HepG2 (cell line): ENCODE measurements around the gene SHLD1. TPM values are rescaled to one million over a fixed set of nuclear protein-coding genes. Genes with fewer than 3 reads are reported as not detected.

ENCODE experiments used
- ARID5B ChIP-seq: IDR thresholded peaks from 2 replicates; pipeline ENCODE4 v1.4.0; 2020; ENCODE audit warnings: mild to moderate bottlenecking, missing genetic modification reagents
- BHLHE40 ChIP-seq: IDR thresholded peaks from 2 replicates; pipeline ENCODE4 v1.6.1; 2011; ENCODE audit warnings: low read length, improper control_type of control experiment
- CERS6 ChIP-seq: sonication (generic); formaldehyde crosslinking; IDR thresholded peaks from 2 replicates; pipeline ENCODE4 v1.5.0; 2020; ENCODE audit warnings: missing genetic modification reagents
- FOXP1 ChIP-seq, 2 experiments: fragments of 450-650 bp in 1 of 2; IDR thresholded peaks; 2 replicates each; pipeline ENCODE4 v1.6.1; 2017 to 2018; ENCODE audit warnings: antibody characterized with exemption in 1 of 2
- IKZF5 ChIP-seq: IDR thresholded peaks from 2 replicates; pipeline ENCODE4 v1.6.1; 2018; ENCODE audit warnings: missing genetic modification reagents, mild to moderate bottlenecking, missing compliant biosample characterization
- MAZ ChIP-seq, 2 experiments: sonication (generic) in 1 of 2; formaldehyde crosslinking in 1 of 2; IDR thresholded peaks; 2 replicates each; pipeline versions ENCODE4 v1.5.0 to v1.6.1; 2012 to 2020; ENCODE audit warnings: low read depth in 2 of 2, mild to moderate bottlenecking in 2 of 2, borderline replicate concordance in 1 of 2, improper control_type of control experiment in 1 of 2, low read length in 1 of 2, missing genetic modification reagents in 1 of 2, moderate library complexity in 1 of 2
- RORA ChIP-seq: sonication (generic); formaldehyde crosslinking; IDR thresholded peaks from 2 replicates; pipeline ENCODE4 v1.5.0; 2020; ENCODE audit warnings: mild to moderate bottlenecking, missing genetic modification reagents, moderate library complexity
- STAT5B ChIP-seq: sonication (generic); formaldehyde crosslinking; IDR thresholded peaks from 2 replicates; pipeline ENCODE4 v1.4.0; 2020; ENCODE audit warnings: missing genetic modification reagents
- ZBTB25 ChIP-seq: IDR thresholded peaks from 2 replicates; pipeline ENCODE4 v1.6.1; 2018; ENCODE audit warnings: missing genetic modification reagents
- ZFP62 ChIP-seq: sonication (generic); formaldehyde crosslinking; IDR thresholded peaks from 2 replicates; pipeline ENCODE4 v1.4.0; 2020; ENCODE audit warnings: missing genetic modification reagents
- ZMYM2 ChIP-seq: sonication (generic); formaldehyde crosslinking; IDR thresholded peaks from 2 replicates; pipeline ENCODE4 v1.8.0; 2022; ENCODE audit warnings: mild to moderate bottlenecking, missing genetic modification reagents
- ZMYM3 ChIP-seq: sonication (generic); formaldehyde crosslinking; IDR thresholded peaks from 2 replicates; pipeline ENCODE4 v1.5.1; 2020; ENCODE audit warnings: mild to moderate bottlenecking, missing genetic modification reagents
- ZNF121 ChIP-seq: sonication (generic); formaldehyde crosslinking; IDR thresholded peaks from 2 replicates; pipeline ENCODE4 v1.5.0; 2020; ENCODE audit warnings: mild to moderate bottlenecking, missing genetic modification reagents
- ZNF275 ChIP-seq: sonication (generic); formaldehyde crosslinking; IDR thresholded peaks from 2 replicates; pipeline ENCODE4 v1.8.0; 2022; ENCODE audit warnings: missing genetic modification reagents, mild to moderate bottlenecking, inconsistent platforms, borderline replicate concordance
- ZNF362 ChIP-seq: sonication (generic); formaldehyde crosslinking; IDR thresholded peaks from 2 replicates; pipeline ENCODE4 v1.4.0; 2020; ENCODE audit warnings: missing genetic modification reagents, mild to moderate bottlenecking, borderline replicate concordance
- ZSCAN9 ChIP-seq: IDR thresholded peaks from 2 replicates; pipeline ENCODE4 v1.6.1; 2016; ENCODE audit warnings: borderline replicate concordance
- polyA plus RNA-seq, 8 experiments: library from polyadenylated mRNA; depleted of rRNA in 3 of 8; stranded (reverse) in 7 of 8; unstranded in 1 of 8; fragments of >200 nt; fragmentation: Illumina TruSeq in 4 of 8; extraction: Trizol in 4 of 8; gene quantifications; 2 replicates each; pipeline versions ENCODE4 v1.2.1 to v1.2.3, GENCODE V29; 2011 to 2016; ENCODE audit warnings: low read depth in 4 of 8, missing spikeins in 1 of 8, mixed read lengths in 1 of 8; ENCODE audit not compliant: insufficient read depth in 1 of 8
- total RNA-seq, 5 experiments: library from RNA; depleted of rRNA; stranded (reverse); fragments of >200 nt; fragmentation: Illumina TruSeq; extraction: Trizol; gene quantifications; 2 replicates each; pipeline ENCODE4 v1.2.3, GENCODE V29; 2016; ENCODE audit warnings: low read depth in 1 of 5

SHLD1 gene
- total and polyA plus RNA-seq, 2 of the 13 experiments (the other 11 are each of a cell fraction or from before 2014, with no cell fraction given), result 8.9 to 10.0 TPM

GRCh38 chr20:5796331-5797040, 46.3 kb downstream of the SHLD1 start (continued):
- TF ChIP-seq BHLHE40 (no peak), ZNF275 (CRISPR knock-in tag) (no peak), ZMYM3 (CRISPR knock-in tag) (peak; percentile 76), CERS6 (CRISPR knock-in tag) (no peak), ZNF362 (peak; percentile 93), STAT5B (CRISPR knock-in tag) (no peak), RORA (CRISPR knock-in tag) (no peak), ZFP62 (CRISPR knock-in tag) (no peak), ZBTB25 (CRISPR knock-in tag) (no peak), ARID5B (CRISPR knock-in tag) (0 out of 2 replicates have a peak, but pooled peaks have one; percentile 7), MAZ (IDR thresholded peaks at IDR 0.05; ENCODE audit: borderline replicate concordance, low read depth, low read length) (no peak), MAZ (CRISPR knock-in tag; IDR thresholded peaks at IDR 0.05; ENCODE audit: low read depth) (no peak), IKZF5 (CRISPR knock-in tag) (no peak), FOXP1 (IDR thresholded peaks at IDR 0.05) (no peak), FOXP1 (CRISPR knock-in tag; IDR thresholded peaks at IDR 0.05) (no peak), ZSCAN9 (CRISPR knock-in tag) (no peak), ZMYM2 (CRISPR knock-in tag) (peak; percentile 55; the same call in 1 of the 2 replicates), ZNF121 (peak; percentile 96)
